RCC 7860 (cell line): ENCODE results near the gene GSTM2.
A peak's percentile ranks its signal among the peaks of the same experiment; 100 is the strongest.
"Not testable (repeated sequence)": the region's sequence is repeated elsewhere in the genome, so short reads cannot be mapped to it uniquely, and the experiment has no call there.

Source experiments
- DNase-seq: peaks from one replicate; pipeline ENCODE4 v3.0.0-alpha.2; 2015; ENCODE audit warnings: low spot score
- FAIRE-seq: peaks from 2 replicates; lab custom pipeline; 2012; peaks lifted over from hg19 to GRCh38; lab: Jason Lieb, UNC

The GSTM2 gene

GRCh38 chr1:109711593-109712320 lies 43.9 kb downstream of the GSTM2 start, which contains the start of gene GSTM5:
GSTM5 (plus strand) TSS chr1:109712251; CDS start chr1:109712313, 62 bp downstream.
- FAIRE-seq, DNase-seq: not testable (repeated sequence)

DNA sequence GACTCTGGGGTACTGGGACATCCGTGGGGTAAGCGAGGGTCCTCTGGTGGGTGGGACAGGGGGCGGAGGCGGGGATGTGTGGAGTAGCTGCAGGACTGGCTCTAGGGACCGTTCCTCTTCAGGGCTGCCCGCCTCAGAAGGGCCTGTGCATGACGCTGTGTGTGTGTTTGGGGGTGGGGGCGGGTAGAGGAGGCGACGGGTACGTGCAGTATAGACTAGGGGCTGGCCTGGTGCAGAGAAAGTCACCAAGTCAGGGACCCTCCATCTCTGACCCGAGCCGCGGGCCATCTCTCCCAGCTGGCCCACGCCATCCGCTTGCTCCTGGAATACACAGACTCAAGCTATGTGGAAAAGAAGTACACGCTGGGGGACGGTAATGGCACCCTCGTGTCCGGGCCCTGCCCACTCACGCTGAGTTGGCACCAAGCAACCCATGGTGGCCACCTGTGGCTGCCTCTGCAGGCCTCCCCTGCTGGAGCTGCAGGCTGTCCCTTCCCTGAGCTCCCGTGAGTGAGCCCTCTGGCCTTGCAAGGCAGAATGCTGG lies 44.5 kb downstream of the GSTM2 start:
- DNase-seq = no peak
- FAIRE-seq = no peak

DNA sequence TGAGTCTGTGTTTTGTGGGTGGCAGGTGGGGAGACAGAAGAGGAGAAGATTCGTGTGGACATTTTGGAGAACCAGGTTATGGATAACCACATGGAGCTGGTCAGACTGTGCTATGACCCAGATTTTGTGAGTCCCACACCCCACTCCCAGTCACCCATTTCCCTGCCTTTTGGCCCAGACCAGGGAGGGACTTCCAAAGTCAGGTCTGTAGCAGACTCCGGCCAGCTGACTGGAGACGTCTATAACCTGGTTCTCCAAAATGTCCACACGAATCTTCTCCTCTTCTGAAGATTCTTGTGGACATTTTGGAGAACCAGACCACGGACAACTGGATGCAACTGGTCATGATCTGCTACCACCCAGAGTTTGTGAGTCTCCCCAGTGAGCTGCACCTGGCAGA lies 45.8 kb downstream of the GSTM2 start:
- no peak for DNase-seq

GRCh38 chr1:109714661-109715372 lies 47.0 kb downstream of the GSTM2 start:
- FAIRE-seq = no peak

More for the DNA sequence above, 45.8 kb downstream of the GSTM2 start:
- no peak for FAIRE-seq

DNA sequence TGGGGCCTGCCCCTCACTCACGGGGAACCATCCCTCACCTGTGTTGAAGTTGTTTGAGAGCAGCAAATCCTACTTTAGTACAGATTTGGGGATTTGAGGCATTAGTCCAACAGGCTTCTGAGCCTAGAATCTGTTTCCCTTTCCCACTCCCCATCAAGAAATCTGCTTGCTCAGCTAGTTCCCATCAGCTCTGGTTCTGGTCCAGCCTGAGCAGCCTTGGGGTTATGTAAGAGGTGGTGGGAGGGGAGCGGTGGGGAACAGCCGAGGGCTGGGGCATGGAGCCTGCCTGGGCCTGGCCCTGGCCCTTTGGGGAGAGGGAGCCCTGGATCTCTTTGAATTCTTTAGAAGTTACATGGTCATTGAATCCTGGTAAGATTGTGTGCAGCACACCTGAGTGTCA lies 48.3 kb downstream of the GSTM2 start:
- DNase-seq (no peak), FAIRE-seq (no peak)

More at GRCh38 chr1:109714661-109715372, 47.0 kb downstream of the GSTM2 start:
- DNase-seq = no peak

DNA sequence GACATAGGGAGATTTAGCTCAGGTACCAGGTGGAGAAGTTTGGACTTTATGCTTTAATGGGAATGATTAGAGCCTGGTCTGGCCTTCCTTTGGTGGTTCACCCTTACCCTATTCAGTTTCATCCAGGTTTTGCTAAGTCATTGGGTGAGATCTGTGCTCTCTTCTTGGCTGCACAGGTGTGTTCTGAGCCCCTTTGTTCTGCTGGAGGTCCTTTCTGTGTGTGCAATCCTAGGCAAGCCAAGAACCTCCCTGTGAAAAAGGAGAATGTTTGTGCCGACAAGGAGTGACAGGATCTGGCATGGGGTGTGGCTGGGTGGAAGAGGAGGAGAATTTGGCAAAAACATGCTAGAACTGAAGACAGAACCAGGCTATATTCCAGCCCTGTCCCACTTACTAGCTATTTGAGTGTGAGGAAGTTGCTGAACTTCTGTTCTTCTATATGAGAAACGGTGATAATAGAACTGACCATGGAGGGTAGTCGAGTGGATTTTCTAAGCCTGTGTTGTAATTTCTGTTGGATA lies 48.8 kb downstream of the GSTM2 start:
- FAIRE-seq = no peak
- no peak for DNase-seq

DNA sequence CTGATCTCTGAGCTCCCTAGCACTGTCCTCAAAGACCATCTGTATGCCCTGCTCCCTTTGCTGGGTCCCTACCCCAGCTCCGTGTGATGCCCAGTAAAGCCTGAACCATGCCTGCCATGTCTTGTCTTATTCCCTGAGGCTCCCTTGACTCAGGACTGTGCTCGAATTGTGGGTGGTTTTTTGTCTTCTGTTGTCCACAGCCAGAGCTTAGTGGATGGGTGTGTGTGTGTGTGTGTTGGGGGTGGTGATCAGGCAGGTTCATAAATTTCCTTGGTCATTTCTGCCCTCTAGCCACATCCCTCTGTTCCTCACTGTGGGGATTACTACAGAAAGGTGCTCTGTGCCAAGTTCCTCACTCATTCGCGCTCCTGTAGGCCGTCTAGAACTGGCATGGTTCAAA lies 49.9 kb downstream of the GSTM2 start:
- FAIRE-seq (no peak), DNase-seq (no peak)

GRCh38 chr1:109718495-109718894 lies 50.6 kb downstream of the GSTM2 start:
- DNase-seq = peak; percentile 29
- no peak for FAIRE-seq

- FAIRE-seq (no peak), DNase-seq (no peak)
Observed at GRCh38 chr1:109719337-109719837, 51.5 kb downstream of the GSTM2 start.

- FAIRE-seq (no peak), DNase-seq (no peak)
Observed at GRCh38 chr1:109721042-109721441, 53.2 kb downstream of the GSTM2 start.

DNA sequence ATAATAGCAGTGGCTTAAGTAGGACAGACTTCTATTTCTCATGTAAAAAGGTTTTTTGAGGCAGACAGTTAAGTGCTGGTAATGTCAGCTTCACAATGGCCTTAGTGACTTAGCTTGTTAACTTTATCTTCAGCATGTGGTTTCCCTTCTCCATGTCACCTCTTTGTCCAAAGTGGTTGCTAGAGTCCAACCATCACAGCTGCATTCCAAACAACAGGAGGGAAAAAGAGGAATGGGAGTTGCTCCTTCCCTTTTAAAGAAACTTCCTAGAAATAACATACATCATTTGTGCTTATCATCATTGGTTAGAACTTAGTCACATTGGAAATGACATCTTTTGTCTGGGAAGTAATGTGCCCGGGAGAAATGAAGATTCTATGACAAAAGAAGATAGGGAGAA lies 54.1 kb downstream of the GSTM2 start:
- DNase-seq = no peak
- FAIRE-seq = no peak

GRCh38 chr1:109722908-109723691 lies 55.2 kb downstream of the GSTM2 start:
- DNase-seq (no peak), FAIRE-seq (no peak)
